Activated B cell treated with CpG ODN at 0.5 μM for 24 hours (primary cell): ENCODE results near the gene STX18. TPM values are rescaled to one million over a fixed set of nuclear protein-coding genes. Genes with fewer than 3 reads are reported as not detected.
A peak's percentile ranks its signal among the peaks of the same experiment; 100 is the strongest.

Experiments used
- ATAC-seq: fragments of 200-7000 bp; cut with Tn5 transposase; one replicate; pipeline ENCODE4 v1.10.0; 2021; ENCODE audit warnings: low read depth, mild to moderate bottlenecking, moderate library complexity
- CTCF ChIA-PET: fragments of 350-600 bp; sonication (Branson Sonifier 250); formaldehyde crosslinking; loops from one replicate; lab custom pipeline; 2021; ENCODE audit warnings: antibody characterized with exemption; lab: Charles Lee
- POLR2A ChIA-PET: fragments of 350-600 bp; sonication (Branson Sonifier 250); formaldehyde crosslinking; loops from one replicate; lab custom pipeline; 2021; ENCODE audit warnings: antibody characterized with exemption; lab: Charles Lee
- DNase-seq: peaks from one replicate; pipeline ENCODE4 v3.0.0; 2022
- H3K27ac Mint-ChIP-seq: one replicate; pipeline ENCODE4 v1.8.0; 2020; ENCODE audit warnings: mixed read lengths
- H3K27me3 Mint-ChIP-seq: one replicate; pipeline ENCODE4 v1.8.0; 2021; ENCODE audit warnings: mixed read lengths
- H3K36me3 Mint-ChIP-seq: one replicate; pipeline ENCODE4 v1.8.0; 2021; ENCODE audit warnings: low read depth, mixed read lengths
- H3K4me1 Mint-ChIP-seq: one replicate; pipeline ENCODE4 v1.8.0; 2021; ENCODE audit warnings: mixed read lengths
- H3K4me3 Mint-ChIP-seq: one replicate; pipeline ENCODE4 v1.8.0; 2020; ENCODE audit warnings: mild to moderate bottlenecking, mixed read lengths
- H3K9me3 Mint-ChIP-seq: one replicate; pipeline ENCODE4 v1.8.0; 2020; ENCODE audit warnings: mixed read lengths
- intact Hi-C: fragments of 100-400 bp; cut with micrococcal nuclease; formaldehyde crosslinking; loops from one replicate; pipeline ENCODE4 v1.15.1; 2024
- total RNA-seq: library from RNA; stranded (reverse); gene quantifications from 2 replicates; pipeline ENCODE4 v1.2.3, GENCODE V29; 2022
- TF ChIP-seq, protein P1 (sequence below): fragments of 200-600 bp; IDR thresholded peaks from one replicate; pipeline ENCODE4 v1.8.0; 2022; ENCODE audit warnings: antibody characterized with exemption, mild to moderate bottlenecking

STX18 gene
- total RNA-seq, 1 donor from 2014 or later = 27.1 TPM

DNA sequence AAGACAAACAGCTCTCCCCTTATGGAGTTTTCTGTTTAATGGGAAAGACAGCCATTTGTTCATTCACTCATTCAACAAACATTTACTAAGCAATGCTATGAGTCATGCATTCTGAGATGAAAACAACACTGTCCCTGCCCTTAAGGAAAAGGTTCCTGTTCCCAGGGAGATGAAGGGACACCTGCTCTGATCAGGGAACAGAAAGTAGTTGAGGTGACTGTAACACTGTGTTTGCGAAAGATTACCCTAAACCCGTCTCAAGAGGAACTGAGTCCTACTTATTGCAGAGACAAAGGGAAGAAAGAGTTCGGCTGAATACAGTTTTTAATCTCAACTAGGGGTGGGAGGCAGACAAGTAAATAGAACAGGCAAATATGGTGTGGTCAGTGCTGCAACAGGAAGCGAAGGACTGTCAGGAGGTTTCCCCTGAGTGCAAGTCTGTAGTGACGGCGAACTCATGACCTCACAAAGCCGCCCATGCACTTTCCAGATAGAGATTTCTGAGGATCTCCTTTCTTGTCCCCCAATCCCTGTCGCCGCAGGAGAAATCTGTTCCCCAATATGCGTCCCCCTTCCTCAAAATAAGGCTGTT lies 712 bp downstream of the STX18 start:
- H3K9me3 Mint-ChIP-seq = no peaks in the 10 kb centered on the region
- TF ChIP-seq, protein P1, sequence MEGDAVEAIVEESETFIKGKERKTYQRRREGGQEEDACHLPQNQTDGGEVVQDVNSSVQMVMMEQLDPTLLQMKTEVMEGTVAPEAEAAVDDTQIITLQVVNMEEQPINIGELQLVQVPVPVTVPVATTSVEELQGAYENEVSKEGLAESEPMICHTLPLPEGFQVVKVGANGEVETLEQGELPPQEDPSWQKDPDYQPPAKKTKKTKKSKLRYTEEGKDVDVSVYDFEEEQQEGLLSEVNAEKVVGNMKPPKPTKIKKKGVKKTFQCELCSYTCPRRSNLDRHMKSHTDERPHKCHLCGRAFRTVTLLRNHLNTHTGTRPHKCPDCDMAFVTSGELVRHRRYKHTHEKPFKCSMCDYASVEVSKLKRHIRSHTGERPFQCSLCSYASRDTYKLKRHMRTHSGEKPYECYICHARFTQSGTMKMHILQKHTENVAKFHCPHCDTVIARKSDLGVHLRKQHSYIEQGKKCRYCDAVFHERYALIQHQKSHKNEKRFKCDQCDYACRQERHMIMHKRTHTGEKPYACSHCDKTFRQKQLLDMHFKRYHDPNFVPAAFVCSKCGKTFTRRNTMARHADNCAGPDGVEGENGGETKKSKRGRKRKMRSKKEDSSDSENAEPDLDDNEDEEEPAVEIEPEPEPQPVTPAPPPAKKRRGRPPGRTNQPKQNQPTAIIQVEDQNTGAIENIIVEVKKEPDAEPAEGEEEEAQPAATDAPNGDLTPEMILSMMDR = no peak
- ChIA-PET POLR2A (interaction anchor here (0.5 to 2.5 kb wide), 5 partner anchors 20 to 402 kb away, joined by 3 to 32 read pairs (median 4); no protein-coding TSS in a partner anchor), CTCF (interaction anchor here (1.2 kb wide), 1 partner anchor 34 kb away, joined by 3 read pairs; no protein-coding TSS in a partner anchor)
- peaks cover 42% of the 10 kb centered on the region for H3K4me1 Mint-ChIP-seq
- peaks cover 20% of the 10 kb centered on the region for H3K36me3 Mint-ChIP-seq
- ATAC-seq = peak; percentile 11
- H3K27ac Mint-ChIP-seq = peak overlapping the region; percentile 88
- no peaks in the 10 kb centered on the region for H3K27me3 Mint-ChIP-seq
- peak; percentile 17 for DNase-seq
- peak overlapping the region; percentile 90 for H3K4me3 Mint-ChIP-seq
- intact Hi-C loops = loop anchor here (1.0 to 5.0 kb wide), 2 partner anchors 17 to 294 kb away; partner anchors contain the start of gene TMEM128

DNA sequence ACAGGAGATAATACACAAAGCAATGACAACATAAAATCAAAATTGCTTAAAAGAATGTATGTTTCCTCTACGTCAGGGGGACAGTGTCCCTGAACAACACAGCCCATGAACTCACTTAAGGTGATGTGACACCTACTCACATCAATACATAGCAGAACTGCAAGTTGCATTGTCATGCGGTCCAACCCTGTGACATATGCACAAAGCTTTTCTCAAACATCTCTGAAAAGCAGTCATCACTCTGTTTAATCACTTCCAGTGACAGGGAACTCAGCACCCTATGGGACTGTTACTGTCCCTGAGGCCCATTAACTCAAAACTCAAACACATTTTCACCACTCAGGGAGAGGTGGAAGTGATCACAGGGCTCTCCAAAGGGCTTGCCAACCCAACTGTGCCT lies 2.4 kb downstream of the STX18 start:
- peaks cover 7% of the 10 kb centered on the region for H3K36me3 Mint-ChIP-seq
- TF ChIP-seq, protein P1 = no peak
- no peak overlapping the region for H3K27ac Mint-ChIP-seq
- H3K4me3 Mint-ChIP-seq = no peak overlapping the region
- intact Hi-C loops = no loop called here
- DNase-seq = no peak
- POLR2A ChIA-PET = no interaction called here
- peaks cover 43% of the 10 kb centered on the region for H3K4me1 Mint-ChIP-seq
- H3K9me3 Mint-ChIP-seq = no peaks in the 10 kb centered on the region
- CTCF ChIA-PET = no interaction called here
- ATAC-seq = no peak
- no peaks in the 10 kb centered on the region for H3K27me3 Mint-ChIP-seq

DNA sequence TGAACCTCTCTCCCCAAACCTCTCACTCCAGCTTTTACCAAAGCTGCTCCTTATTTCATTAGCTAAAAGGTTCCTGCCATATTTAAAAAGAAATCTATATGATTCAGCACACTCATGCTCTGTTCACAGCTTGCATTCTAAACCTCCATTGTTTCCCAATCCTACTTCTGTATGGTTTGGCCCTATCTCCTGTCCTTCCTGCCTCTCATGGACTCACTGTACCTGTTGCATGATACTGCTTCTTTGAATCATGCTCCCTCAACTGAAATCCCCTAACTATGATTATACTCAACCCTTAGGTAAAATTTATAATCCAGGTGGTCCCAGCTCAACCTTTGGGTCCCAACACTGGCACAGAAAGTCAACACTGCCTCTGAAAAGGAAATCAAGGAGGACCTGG lies 6.3 kb downstream of the STX18 start:
- Mint-ChIP-seq H3K36me3 (peaks cover 2% of the 10 kb centered on the region), H3K4me1 (peaks cover 28% of the 10 kb centered on the region), H3K27me3 (no peaks in the 10 kb centered on the region), H3K27ac (no peak overlapping the region), H3K4me3 (no peak overlapping the region), H3K9me3 (no peaks in the 10 kb centered on the region)
- POLR2A ChIA-PET = no interaction called here
- DNase-seq (no peak), ATAC-seq (no peak)
- CTCF ChIA-PET = no interaction called here
- TF ChIP-seq, protein P1 = no peak
- intact Hi-C loops = no loop called here

DNA sequence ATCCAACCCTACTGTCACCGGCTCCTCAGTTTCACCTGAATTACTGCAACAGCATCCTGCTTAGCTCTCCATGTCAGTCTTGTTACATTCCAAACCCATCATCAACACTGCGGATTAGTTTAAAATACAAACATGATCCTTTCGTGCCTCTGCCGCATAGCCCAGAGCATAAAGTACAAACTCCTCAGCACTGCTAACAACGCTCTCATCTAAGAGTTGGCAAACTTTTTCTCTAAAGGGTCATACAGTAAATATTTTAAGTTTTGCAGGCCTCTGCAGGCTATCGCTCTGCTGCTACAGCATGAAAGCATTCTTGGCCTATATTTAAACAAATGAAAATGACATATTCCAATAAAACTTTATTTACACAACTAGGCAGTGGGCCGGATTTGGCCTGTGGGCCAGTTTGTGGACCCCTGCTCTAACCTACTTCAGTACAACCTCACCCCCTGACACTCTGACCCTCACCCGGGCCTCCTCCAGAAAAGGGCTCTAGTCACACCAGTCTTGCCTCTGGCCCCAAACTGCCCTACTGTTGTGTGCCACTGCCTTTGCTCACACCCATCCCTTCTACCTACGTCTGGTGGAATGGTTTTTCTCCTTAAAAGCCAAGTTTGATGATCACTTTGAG lies 7.2 kb downstream of the STX18 start:
- Mint-ChIP-seq H3K27me3 (no peaks in the 10 kb centered on the region), H3K27ac (no peak overlapping the region), H3K9me3 (no peaks in the 10 kb centered on the region), H3K36me3 (peaks cover 2% of the 10 kb centered on the region), H3K4me3 (no peak overlapping the region), H3K4me1 (peaks cover 18% of the 10 kb centered on the region)
- intact Hi-C loops = no loop called here
- ChIA-PET CTCF (no interaction called here), POLR2A (no interaction called here)
- TF ChIP-seq, protein P1 = no peak
- DNase-seq (no peak), ATAC-seq (no peak)

DNA sequence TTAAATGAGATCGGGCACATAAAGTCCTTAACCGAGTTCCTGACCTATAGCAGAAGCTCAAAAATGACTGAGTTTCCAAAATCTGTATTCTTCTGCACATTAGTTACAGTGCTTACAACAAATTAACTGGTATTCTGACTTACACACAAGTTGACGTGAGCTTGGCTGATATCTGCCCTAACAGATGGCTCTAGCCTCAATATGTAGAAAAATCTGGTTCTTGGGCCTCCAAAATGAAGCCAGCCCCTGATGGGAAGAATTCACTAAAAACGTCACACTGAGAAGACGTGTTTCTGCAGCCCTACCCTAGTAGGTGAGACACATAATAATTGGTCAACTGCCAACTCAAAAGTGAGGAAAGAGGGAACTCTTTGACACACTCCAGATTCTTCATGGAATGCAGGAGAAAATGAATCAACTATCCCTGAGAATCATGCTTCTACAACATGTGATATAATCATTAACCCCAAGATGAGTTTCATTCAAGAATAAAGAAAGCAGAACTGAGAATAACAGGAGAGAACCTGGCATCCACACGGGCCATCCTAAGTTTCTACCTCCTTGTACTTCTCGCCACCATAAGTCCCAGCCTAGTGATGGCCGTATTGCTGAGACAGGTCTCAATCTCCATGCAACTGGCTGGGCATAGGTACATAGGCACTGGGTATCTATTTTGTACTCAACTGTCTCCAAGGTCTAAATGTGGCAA lies 8.2 kb downstream of the STX18 start:
- Mint-ChIP-seq H3K9me3 (no peaks in the 10 kb centered on the region), H3K27me3 (no peaks in the 10 kb centered on the region), H3K4me1 (peaks cover 11% of the 10 kb centered on the region), H3K36me3 (peaks cover 4% of the 10 kb centered on the region), H3K27ac (no peak overlapping the region), H3K4me3 (no peak overlapping the region)
- intact Hi-C loops = no loop called here
- POLR2A ChIA-PET = no interaction called here
- no peak for ATAC-seq
- no peak for DNase-seq
- CTCF ChIA-PET = no interaction called here
- TF ChIP-seq, protein P1 = no peak
